Measurements from ENCODE around the gene CLDN1. TPM values are rescaled to one million over a fixed set of nuclear protein-coding genes. Genes with fewer than 3 reads are reported as not detected.

The CLDN1 gene
- total and polyA plus RNA-seq, 4 donors: 1.6 to 4.5 (median 1.8) TPM

Other genes starting within 250 kb of the CLDN1 start
- gene P3H2, start 201.5 kb downstream of the CLDN1 start, total RNA-seq: 10 to 100 TPM; 23.9 to 25.8 TPM
- 1 to 10 TPM; 6.1 to 7.5 TPM for gene P3H2, start 201.5 kb downstream of the CLDN1 start, polyA plus RNA-seq
- not detected for gene CLDN16, start 65.7 kb upstream of the CLDN1 start, total RNA-seq
- gene CLDN16, start 65.7 kb upstream of the CLDN1 start, polyA plus RNA-seq: not detected
- not detected for gene TMEM207, start 127.5 kb upstream of the CLDN1 start, total RNA-seq
- gene TMEM207, start 127.5 kb upstream of the CLDN1 start, polyA plus RNA-seq: not detected
- gene IL1RAP, start 191.6 kb upstream of the CLDN1 start, total RNA-seq: 10 to 100 TPM; 17.2 to 19.1 TPM
- gene IL1RAP, start 191.6 kb upstream of the CLDN1 start, polyA plus RNA-seq: 1 to 10 TPM; 2.5 to 2.8 TPM

All from aorta (tissue), 4 donors.